Gastrocnemius medialis (tissue), 4 donors: ENCODE measurements around the gene DCC.

Source experiments
- POLR2A ChIP-seq, 2 donors: fragments of 450-650 bp; IDR thresholded peaks; one replicate each; pipeline ENCODE4 v1.6.1; 2017; ENCODE audit warnings: antibody characterized with exemption in 2 of 2, mild to moderate bottlenecking in 2 of 2, moderate library complexity in 2 of 2
- TF ChIP-seq, protein P1 (sequence below), 5 experiments: fragments of 450-650 bp in 3 of 5; fragments of 200-600 bp in 2 of 5; sonication (generic) in 2 of 5; IDR thresholded peaks in 4 of 5; conservative IDR thresholded peaks in 1 of 5; 1 replicate in 4 of 5; 2 replicates in 1 of 5; pipeline ENCODE4 v1.5.1; 2016 to 2019; ENCODE audit warnings: antibody characterized with exemption in 5 of 5, mild to moderate bottlenecking in 3 of 5, moderate library complexity in 3 of 5

DNA sequence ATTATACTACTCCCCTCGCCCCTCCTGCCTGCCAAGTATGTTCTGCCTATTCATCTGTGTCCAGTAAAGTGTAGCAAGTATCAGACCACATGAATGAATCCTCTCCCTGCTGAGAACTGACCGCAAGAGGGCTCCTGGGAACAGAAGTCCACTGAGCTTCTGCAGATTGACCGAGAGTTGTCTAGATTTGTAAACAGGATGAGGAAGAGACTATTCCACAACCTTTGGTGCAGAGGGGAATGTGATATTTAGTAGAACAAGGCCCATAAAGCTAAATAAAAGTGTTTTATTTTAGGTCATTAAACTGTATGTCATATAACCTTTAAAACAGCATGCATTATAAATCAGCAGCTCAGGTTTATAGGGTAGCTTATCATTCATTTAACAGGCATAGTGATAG, 377.0 kb downstream of the DCC start:
- TF ChIP-seq, protein P1, sequence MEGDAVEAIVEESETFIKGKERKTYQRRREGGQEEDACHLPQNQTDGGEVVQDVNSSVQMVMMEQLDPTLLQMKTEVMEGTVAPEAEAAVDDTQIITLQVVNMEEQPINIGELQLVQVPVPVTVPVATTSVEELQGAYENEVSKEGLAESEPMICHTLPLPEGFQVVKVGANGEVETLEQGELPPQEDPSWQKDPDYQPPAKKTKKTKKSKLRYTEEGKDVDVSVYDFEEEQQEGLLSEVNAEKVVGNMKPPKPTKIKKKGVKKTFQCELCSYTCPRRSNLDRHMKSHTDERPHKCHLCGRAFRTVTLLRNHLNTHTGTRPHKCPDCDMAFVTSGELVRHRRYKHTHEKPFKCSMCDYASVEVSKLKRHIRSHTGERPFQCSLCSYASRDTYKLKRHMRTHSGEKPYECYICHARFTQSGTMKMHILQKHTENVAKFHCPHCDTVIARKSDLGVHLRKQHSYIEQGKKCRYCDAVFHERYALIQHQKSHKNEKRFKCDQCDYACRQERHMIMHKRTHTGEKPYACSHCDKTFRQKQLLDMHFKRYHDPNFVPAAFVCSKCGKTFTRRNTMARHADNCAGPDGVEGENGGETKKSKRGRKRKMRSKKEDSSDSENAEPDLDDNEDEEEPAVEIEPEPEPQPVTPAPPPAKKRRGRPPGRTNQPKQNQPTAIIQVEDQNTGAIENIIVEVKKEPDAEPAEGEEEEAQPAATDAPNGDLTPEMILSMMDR (IDR thresholded peaks at IDR 0.05 in 4 of 5, conservative IDR thresholded peaks at IDR 0.05 in 1 of 5), result no peak
- no peak for TF ChIP-seq POLR2A (IDR thresholded peaks at IDR 0.05)
